A549 (cell line): ENCODE data around the gene BICRAL. TPM values are rescaled to one million over a fixed set of nuclear protein-coding genes. Genes with fewer than 3 reads are reported as not detected.

Experiments used
- ATAC-seq, 2 experiments: fragments of 200-7000 bp in 1 of 2; fragments of >200 bp in 1 of 2; cut with Nextera tagmentation in 1 of 2; cut with Tn5 transposase in 1 of 2; 3 replicates each; pipeline versions ENCODE4 v1.8.0 to v1.9.1; 2018 to 2020; ENCODE audit warnings: mild to moderate bottlenecking in 1 of 2, moderate library complexity in 1 of 2
- CTCF ChIA-PET: fragments of 300-600 bp; sonication (Branson Sonifier 250); formaldehyde crosslinking; extraction: SDS; loops from one replicate; lab custom pipeline; 2021; ENCODE audit warnings: antibody characterized with exemption, inconsistent platforms; lab: Yijun Ruan, JAX
- POLR2A ChIA-PET: fragments of 350-600 bp; formaldehyde crosslinking; extraction: SDS; loops from one replicate; lab custom pipeline; 2021; ENCODE audit warnings: antibody characterized with exemption, inconsistent platforms; lab: Yijun Ruan, JAX
- DNase-seq, 2 experiments: peaks; one replicate each; pipeline versions ENCODE4 v3.0.0 to v3.0.0-alpha.2; 2011 to 2016; ENCODE audit warnings: low read depth in 1 of 2, low spot score in 1 of 2
- FAIRE-seq: peaks from 2 replicates; lab custom pipeline; 2011; peaks lifted over from hg19 to GRCh38; lab: Jason Lieb, UNC
- H3K27ac ChIP-seq, 2 experiments: fragments of >200 bp; sonication (Bioruptor Twin); formaldehyde crosslinking; 3 replicates each; pipeline ENCODE4 v1.5.1; 2016 to 2017
- H3K4me1 ChIP-seq: fragments of >200 bp; sonication (Bioruptor Twin); formaldehyde crosslinking; 3 replicates; pipeline ENCODE4 v1.6.1; 2016
- H3K4me2 ChIP-seq: fragments of >200 bp; sonication (Bioruptor Twin); formaldehyde crosslinking; 3 replicates; pipeline ENCODE4 v1.6.1; 2016
- H3K4me3 ChIP-seq: fragments of >200 bp; sonication (Bioruptor Twin); formaldehyde crosslinking; 3 replicates; pipeline ENCODE4 v1.5.1; 2016
- H3K9me3 ChIP-seq: fragments of >200 bp; sonication (Bioruptor Twin); formaldehyde crosslinking; 3 replicates; pipeline ENCODE4 v1.6.1; 2016
- BHLHE40 ChIP-seq: IDR thresholded peaks from 2 replicates; pipeline ENCODE4 v1.6.1; 2012; ENCODE audit warnings: low read depth, low read length, inconsistent platforms
- EHF ChIP-seq: fragments of 250-450 bp; sonication (Bioruptor Pico); IDR thresholded peaks from 2 replicates; pipeline ENCODE4 v1.5.0; 2020; ENCODE audit warnings: mild to moderate bottlenecking
- EHMT2 ChIP-seq: fragments of 200-600 bp; sonication (generic); IDR thresholded peaks from 2 replicates; pipeline ENCODE4 v1.6.1; 2016; ENCODE audit warnings: antibody characterized with exemption, low read depth, mild to moderate bottlenecking, moderate library complexity
- GATA3 ChIP-seq: IDR thresholded peaks from 2 replicates; pipeline ENCODE4 v1.6.1; 2012; ENCODE audit warnings: borderline replicate concordance
- HEYL ChIP-seq: fragments of 250-450 bp; sonication (Bioruptor Pico); IDR thresholded peaks from 2 replicates; pipeline ENCODE4 v1.8.0; 2021; ENCODE audit warnings: mild to moderate bottlenecking, moderate library complexity
- HOXB13 ChIP-seq: fragments of 250-450 bp; sonication (Bioruptor Pico); IDR thresholded peaks from 2 replicates; pipeline ENCODE4 v1.5.0; 2020; ENCODE audit warnings: low read depth, mild to moderate bottlenecking, moderate library complexity
- JUN ChIP-seq, 2 experiments: fragments of >200 bp; sonication (Bioruptor Twin); formaldehyde crosslinking; IDR thresholded peaks; 2 replicates in 1 of 2; 3 replicates in 1 of 2; pipeline ENCODE4 v1.6.1; 2016 to 2017
- MAZ ChIP-seq: fragments of 150-350 bp; IDR thresholded peaks from 2 replicates; pipeline ENCODE4 v1.6.1; 2014; ENCODE audit warnings: antibody characterized with exemption, low read depth, low read length, borderline replicate concordance
- NFE2L2 ChIP-seq: fragments of 150-350 bp; conservative IDR thresholded peaks from 2 replicates; pipeline ENCODE4 v1.6.1; 2014; ENCODE audit warnings: low read length
- NR3C1 ChIP-seq: fragments of >200 bp; sonication (Bioruptor Twin); formaldehyde crosslinking; IDR thresholded peaks from 3 replicates; pipeline ENCODE4 v1.6.1; 2017
- POLR2A ChIP-seq: IDR thresholded peaks from 2 replicates; pipeline ENCODE4 v1.6.1; 2012; ENCODE audit warnings: mild to moderate bottlenecking, low read length
- RARB ChIP-seq: fragments of 250-450 bp; sonication (Bioruptor Pico); IDR thresholded peaks from 2 replicates; pipeline ENCODE4 v1.8.0; 2021; ENCODE audit warnings: mild to moderate bottlenecking, moderate library complexity
- RNF2 ChIP-seq: fragments of 200-600 bp; sonication (generic); IDR thresholded peaks from 2 replicates; pipeline ENCODE4 v1.6.1; 2016; ENCODE audit warnings: low read depth, mild to moderate bottlenecking, antibody characterized with exemption, moderate library complexity, borderline replicate concordance
- ZNF302 ChIP-seq: fragments of 250-450 bp; sonication (Bioruptor Pico); IDR thresholded peaks from 2 replicates; pipeline ENCODE4 v1.9.0; 2021; ENCODE audit warnings: inconsistent platforms, mild to moderate bottlenecking, moderate library complexity
- WGBS: methylation state at CpG from one replicate; pipeline ENCODE4 v1.1.6; 2017; ENCODE audit errors: missing lambda C conversion rate; 5-methylcytosine and 5-hydroxymethylcytosine counted together
- polyA plus RNA-seq, 4 experiments: library from polyadenylated mRNA; depleted of rRNA in 3 of 4; stranded (reverse); fragments of >200 nt; fragmentation: RNase III in 1 of 4; extraction: RNeasy Plus Mini Kit Qiagen cat#74134 plus additional on column Dnase treatment in 1 of 4; gene quantifications; 2 replicates in 3 of 4; 3 replicates in 1 of 4; pipeline ENCODE4 v1.2.3, GENCODE V29; 2011 to 2017
- TF ChIP-seq, protein P1 (sequence below): fragments of 250-450 bp; sonication (Bioruptor Pico); IDR thresholded peaks from 2 replicates; pipeline ENCODE4 v1.5.0; 2021; ENCODE audit warnings: mild to moderate bottlenecking, moderate library complexity, borderline replicate concordance
- TF ChIP-seq, protein P2 (sequence below): fragments of >200 bp; sonication (Bioruptor Twin); formaldehyde crosslinking; IDR thresholded peaks from 3 replicates; pipeline ENCODE4 v1.5.1; 2016
- TF ChIP-seq, protein P3 (sequence below): IDR thresholded peaks from 2 replicates; pipeline ENCODE4 v1.6.1; 2012
- TF ChIP-seq, protein P4 (sequence below): IDR thresholded peaks from 2 replicates; pipeline ENCODE4 v1.6.1; 2012; ENCODE audit warnings: low read depth, borderline replicate concordance

Gene BICRAL
- polyA plus RNA-seq, 2 of the 4 experiments (the other 2 are of a cell fraction) = 3.3 to 8.6 TPM

DNA sequence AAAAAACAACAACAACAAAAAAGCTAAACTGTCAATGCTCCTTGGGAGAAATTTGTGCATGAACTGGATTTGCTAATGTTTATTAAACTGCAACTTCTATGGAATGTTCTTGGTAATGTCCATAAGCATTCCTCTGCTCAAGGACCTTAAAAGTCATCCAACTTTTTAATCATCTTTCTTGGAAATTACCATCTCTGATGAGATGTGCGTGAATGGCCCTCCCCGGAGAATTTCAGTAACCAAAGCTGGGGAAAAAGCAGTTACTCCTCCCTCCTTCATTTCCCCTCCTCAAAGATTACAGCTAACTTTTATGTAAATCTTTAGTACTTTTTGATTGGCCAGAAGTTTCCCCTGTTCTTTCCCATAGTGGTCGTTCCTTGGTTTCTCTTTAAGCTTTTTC lies 41.1 kb upstream of the BICRAL start:
- ChIA-PET CTCF (interaction anchor here (1.2 kb wide), 1 partner anchor 11 kb away, joined by 3 read pairs; no protein-coding TSS in a partner anchor), POLR2A (interaction anchor here (1.3 kb wide), 1 partner anchor 41 kb away, joined by 5 read pairs; the partner anchor contains the start of gene BICRAL)
- TF ChIP-seq POLR2A = no peak
- no peak for TF ChIP-seq GATA3
- no peak for TF ChIP-seq EHF
- TF ChIP-seq RNF2 = no peak
- TF ChIP-seq, protein P1, sequence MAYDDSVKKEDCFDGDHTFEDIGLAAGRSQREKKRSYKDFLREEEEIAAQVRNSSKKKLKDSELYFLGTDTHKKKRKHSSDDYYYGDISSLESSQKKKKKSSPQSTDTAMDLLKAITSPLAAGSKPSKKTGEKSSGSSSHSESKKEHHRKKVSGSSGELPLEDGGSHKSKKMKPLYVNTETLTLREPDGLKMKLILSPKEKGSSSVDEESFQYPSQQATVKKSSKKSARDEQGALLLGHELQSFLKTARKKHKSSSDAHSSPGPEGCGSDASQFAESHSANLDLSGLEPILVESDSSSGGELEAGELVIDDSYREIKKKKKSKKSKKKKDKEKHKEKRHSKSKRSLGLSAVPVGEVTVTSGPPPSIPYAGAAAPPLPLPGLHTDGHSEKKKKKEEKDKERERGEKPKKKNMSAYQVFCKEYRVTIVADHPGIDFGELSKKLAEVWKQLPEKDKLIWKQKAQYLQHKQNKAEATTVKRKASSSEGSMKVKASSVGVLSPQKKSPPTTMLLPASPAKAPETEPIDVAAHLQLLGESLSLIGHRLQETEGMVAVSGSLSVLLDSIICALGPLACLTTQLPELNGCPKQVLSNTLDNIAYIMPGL (CRISPR knock-in tag) = no peak
- TF ChIP-seq ZNF302 (CRISPR knock-in tag) = no peak
- TF ChIP-seq HEYL (CRISPR knock-in tag) = no peak
- TF ChIP-seq NFE2L2 = no peak
- TF ChIP-seq MAZ = no peak
- TF ChIP-seq, protein P2, sequence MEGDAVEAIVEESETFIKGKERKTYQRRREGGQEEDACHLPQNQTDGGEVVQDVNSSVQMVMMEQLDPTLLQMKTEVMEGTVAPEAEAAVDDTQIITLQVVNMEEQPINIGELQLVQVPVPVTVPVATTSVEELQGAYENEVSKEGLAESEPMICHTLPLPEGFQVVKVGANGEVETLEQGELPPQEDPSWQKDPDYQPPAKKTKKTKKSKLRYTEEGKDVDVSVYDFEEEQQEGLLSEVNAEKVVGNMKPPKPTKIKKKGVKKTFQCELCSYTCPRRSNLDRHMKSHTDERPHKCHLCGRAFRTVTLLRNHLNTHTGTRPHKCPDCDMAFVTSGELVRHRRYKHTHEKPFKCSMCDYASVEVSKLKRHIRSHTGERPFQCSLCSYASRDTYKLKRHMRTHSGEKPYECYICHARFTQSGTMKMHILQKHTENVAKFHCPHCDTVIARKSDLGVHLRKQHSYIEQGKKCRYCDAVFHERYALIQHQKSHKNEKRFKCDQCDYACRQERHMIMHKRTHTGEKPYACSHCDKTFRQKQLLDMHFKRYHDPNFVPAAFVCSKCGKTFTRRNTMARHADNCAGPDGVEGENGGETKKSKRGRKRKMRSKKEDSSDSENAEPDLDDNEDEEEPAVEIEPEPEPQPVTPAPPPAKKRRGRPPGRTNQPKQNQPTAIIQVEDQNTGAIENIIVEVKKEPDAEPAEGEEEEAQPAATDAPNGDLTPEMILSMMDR = no peak
- no peak for TF ChIP-seq NR3C1
- TF ChIP-seq, protein P3, sequence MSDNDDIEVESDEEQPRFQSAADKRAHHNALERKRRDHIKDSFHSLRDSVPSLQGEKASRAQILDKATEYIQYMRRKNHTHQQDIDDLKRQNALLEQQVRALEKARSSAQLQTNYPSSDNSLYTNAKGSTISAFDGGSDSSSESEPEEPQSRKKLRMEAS = no peak
- no peak for TF ChIP-seq EHMT2
- TF ChIP-seq JUN (IDR thresholded peaks at IDR 0.05) = no peak
- 75% methylated on average over 3 of the region's 3 CpGs for WGBS
- Histone ChIP-seq H3K27ac (no peak overlapping the region), H3K4me1 (peaks cover 8% of the 10 kb centered on the region; the same call in 1 of the 3 replicates), H3K9me3 (no peaks in the 10 kb centered on the region), H3K4me3 (no peak overlapping the region), H3K4me2 (no peak overlapping the region)
- no peak for ATAC-seq
- no peak for FAIRE-seq
- no peak for DNase-seq

DNA sequence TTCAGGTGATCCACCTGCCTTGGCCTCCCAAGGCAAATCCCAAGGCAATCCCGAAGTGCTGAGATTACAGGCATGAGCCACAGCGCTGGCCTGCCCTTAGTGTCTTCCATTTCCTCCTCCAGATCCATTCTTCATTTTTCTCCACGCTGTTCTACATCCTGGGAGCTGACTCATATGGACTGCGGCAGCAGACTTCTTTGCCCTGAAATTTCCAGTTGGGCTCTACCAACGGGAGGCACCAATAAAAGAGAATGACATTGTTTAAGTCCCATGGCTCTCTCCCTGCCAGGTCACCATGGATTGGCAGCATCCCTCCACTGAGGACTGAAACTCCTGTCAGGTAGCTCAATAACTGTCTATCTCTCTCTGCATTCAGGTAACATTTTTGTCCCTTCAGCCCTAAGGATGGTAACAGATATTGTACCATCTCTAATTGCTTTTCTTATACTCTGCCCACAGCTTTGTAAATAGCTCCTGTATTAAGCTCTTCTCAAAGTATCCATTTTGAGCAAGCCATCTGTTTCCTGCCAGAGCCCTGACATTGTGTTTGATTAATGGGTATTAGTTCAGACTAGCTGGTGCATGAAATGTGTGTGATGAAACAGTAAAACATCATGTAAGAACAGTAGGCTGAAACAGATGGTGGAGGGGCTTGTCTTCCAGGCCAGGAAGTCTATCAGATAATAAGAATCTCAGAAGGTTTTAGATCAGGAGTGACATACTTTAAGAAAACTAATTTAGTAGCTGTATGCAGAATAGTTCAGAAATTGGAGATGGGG lies 39.5 kb upstream of the BICRAL start:
- H3K4me3 ChIP-seq = no peak overlapping the region
- TF ChIP-seq RARB (CRISPR knock-in tag) (no peak), HOXB13 (CRISPR knock-in tag) (no peak), BHLHE40 (no peak)
- TF ChIP-seq, protein P4, sequence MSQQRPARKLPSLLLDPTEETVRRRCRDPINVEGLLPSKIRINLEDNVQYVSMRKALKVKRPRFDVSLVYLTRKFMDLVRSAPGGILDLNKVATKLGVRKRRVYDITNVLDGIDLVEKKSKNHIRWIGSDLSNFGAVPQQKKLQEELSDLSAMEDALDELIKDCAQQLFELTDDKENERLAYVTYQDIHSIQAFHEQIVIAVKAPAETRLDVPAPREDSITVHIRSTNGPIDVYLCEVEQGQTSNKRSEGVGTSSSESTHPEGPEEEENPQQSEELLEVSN = no peak
- TF ChIP-seq, all 56 proteins: peak for 0
- no peak for FAIRE-seq
- 62% methylated on average over 5 of the region's 5 CpGs for WGBS
- ChIA-PET CTCF (interaction anchor here (0.6 to 2.7 kb wide), 5 partner anchors 12 to 132 kb away, joined by 3 to 9 read pairs (median 3); no protein-coding TSS in a partner anchor), POLR2A (interaction anchor here (0.6 kb wide), 1 partner anchor 45 kb away, joined by 3 read pairs; no protein-coding TSS in a partner anchor)
- H3K9me3 ChIP-seq = no peaks in the 10 kb centered on the region
- DNase-seq = no peak
- no peak for ATAC-seq
- H3K4me1 ChIP-seq = peaks cover 8% of the 10 kb centered on the region; the same call in 1 of the 3 replicates
- H3K27ac ChIP-seq = no peak overlapping the region
- no peak overlapping the region for H3K4me2 ChIP-seq
